Panc1 (cell line): Measurements from ENCODE around the gene RIPOR2. TPM values are rescaled to one million over a fixed set of nuclear protein-coding genes. Genes with fewer than 3 reads are reported as not detected.

Experiments used
- ATAC-seq: fragments of 200-7000 bp; cut with Tn5 transposase; 2 replicates; pipeline ENCODE4 v1.9.1; 2020; ENCODE audit warnings: mild to moderate bottlenecking, moderate library complexity
- BruUV-seq: library from RNA; stranded (reverse); fragments of 400-500 nt; replicated peaks from 2 replicates; lab custom pipeline; 2021; lab: Mats Ljungman, UMichigan
- CTCF ChIA-PET: fragments of 300-600 bp; sonication (Branson Sonifier 250); formaldehyde crosslinking; loops from one replicate; lab custom pipeline; 2022; ENCODE audit warnings: antibody characterized with exemption; lab: Charles Lee
- POLR2A ChIA-PET: fragments of 300-600 bp; sonication (Branson Sonifier 250); formaldehyde crosslinking; loops from one replicate; lab custom pipeline; 2022; ENCODE audit warnings: antibody characterized with exemption; lab: Charles Lee
- DNase-seq: peaks from one replicate; pipeline ENCODE4 v3.0.0-alpha.2; 2010; ENCODE audit warnings: low read depth, low spot score
- H3K27ac ChIP-seq: 2 replicates; pipeline ENCODE4 v1.5.1; 2011; ENCODE audit warnings: mild to moderate bottlenecking, low read length, inconsistent platforms
- H3K27me3 ChIP-seq: fragments of 200-500 bp; sonication (Bioruptor generic); 2 replicates; pipeline ENCODE4 v1.6.0; 2014; ENCODE audit warnings: low read length, inconsistent platforms; ENCODE audit not compliant: control insufficient read depth, insufficient read depth
- H3K36me3 ChIP-seq: fragments of 200-500 bp; sonication (Bioruptor generic); 2 replicates; pipeline ENCODE4 v1.5.1; 2014; ENCODE audit warnings: inconsistent platforms, mild to moderate bottlenecking, low read length, moderate library complexity; ENCODE audit not compliant: control insufficient read depth, insufficient read depth
- H3K4me1 ChIP-seq: 2 replicates; pipeline ENCODE4 v1.5.1; 2011; ENCODE audit warnings: inconsistent platforms, mild to moderate bottlenecking, low read length, moderate library complexity; ENCODE audit not compliant: control insufficient read depth, insufficient read depth
- H3K4me3 ChIP-seq, 2 experiments: 2 replicates each; pipeline ENCODE4 v1.5.1; 2011 to 2012; ENCODE audit warnings: low read depth in 2 of 2, low read length in 2 of 2, mild to moderate bottlenecking in 2 of 2, inconsistent platforms in 1 of 2, moderate library complexity in 1 of 2
- H3K9me3 ChIP-seq: fragments of 200-500 bp; sonication (Bioruptor generic); 2 replicates; pipeline ENCODE4 v1.5.1; 2014; ENCODE audit warnings: low read depth, mild to moderate bottlenecking, inconsistent platforms, low read length, moderate library complexity; ENCODE audit not compliant: control insufficient read depth, insufficient read depth
- POLR2AphosphoS5 ChIP-seq: IDR thresholded peaks from 2 replicates; pipeline ENCODE4 v1.6.1; 2012; ENCODE audit warnings: mild to moderate bottlenecking, low read depth, low read length, moderate library complexity
- SIN3A ChIP-seq: IDR thresholded peaks from 2 replicates; pipeline ENCODE4 v1.6.1; 2012; ENCODE audit warnings: low read depth, mild to moderate bottlenecking, low read length, moderate library complexity, borderline replicate concordance; ENCODE audit not compliant: insufficient read depth
- TCF7L2 ChIP-seq: IDR thresholded peaks from 2 replicates; pipeline ENCODE4 v1.6.1; 2011; ENCODE audit warnings: mild to moderate bottlenecking, low read depth, low read length, inconsistent platforms
- in situ Hi-C: cut with HindIII; loops from 2 replicates; pipeline ENCODE4 v1.10.0; 2016; ENCODE audit warnings: low sequenced_read_pairs, low pct_unique_long_range_greater_than_20kb
- intact Hi-C: fragments of 100-400 bp; cut with micrococcal nuclease; formaldehyde crosslinking; loops from one replicate; pipeline ENCODE4 v1.10.0; 2022; ENCODE audit not compliant: unreplicated experiment
- total RNA-seq: library from RNA; stranded (reverse); gene quantifications from one replicate; pipeline ENCODE4 v1.2.1, GENCODE V29; 2021; ENCODE audit not compliant: unreplicated experiment
- TF ChIP-seq, protein P1 (sequence below), 2 experiments: IDR thresholded peaks; 2 replicates each; pipeline ENCODE4 v1.6.1; 2011 to 2012; ENCODE audit warnings: low read depth in 2 of 2, control low read depth in 1 of 2, low read length in 1 of 2, mild to moderate bottlenecking in 1 of 2, moderate library complexity in 1 of 2; ENCODE audit not compliant: insufficient read depth in 1 of 2
- TF ChIP-seq, protein P2 (sequence below): fragments of 450-650 bp; IDR thresholded peaks from 2 replicates; pipeline ENCODE4 v1.5.1; 2017; ENCODE audit warnings: mild to moderate bottlenecking

RIPOR2 gene
- total RNA-seq, 1 experiment from 2014 or later, result 0.54 TPM

DNA sequence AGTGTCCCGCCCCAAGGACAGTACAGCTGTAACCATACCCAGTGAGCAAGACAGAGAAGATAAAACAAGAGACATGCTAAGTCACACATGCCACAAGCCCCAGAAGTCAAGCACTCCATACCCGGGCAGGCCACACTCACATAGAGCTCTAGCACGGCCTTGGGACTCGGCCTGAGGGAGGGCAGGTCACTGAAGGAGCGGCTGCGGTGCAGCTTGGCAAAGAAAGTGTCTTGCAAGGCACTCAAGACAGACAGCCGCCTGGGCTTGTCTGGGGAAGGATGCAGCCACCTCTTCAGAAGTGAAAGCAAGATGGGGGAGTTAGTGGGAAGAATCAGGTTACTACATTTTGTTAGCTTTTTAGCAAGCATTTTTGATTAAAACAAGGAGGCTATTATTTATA lies 88.4 kb downstream of the RIPOR2 start:
- TF ChIP-seq, protein P1, sequence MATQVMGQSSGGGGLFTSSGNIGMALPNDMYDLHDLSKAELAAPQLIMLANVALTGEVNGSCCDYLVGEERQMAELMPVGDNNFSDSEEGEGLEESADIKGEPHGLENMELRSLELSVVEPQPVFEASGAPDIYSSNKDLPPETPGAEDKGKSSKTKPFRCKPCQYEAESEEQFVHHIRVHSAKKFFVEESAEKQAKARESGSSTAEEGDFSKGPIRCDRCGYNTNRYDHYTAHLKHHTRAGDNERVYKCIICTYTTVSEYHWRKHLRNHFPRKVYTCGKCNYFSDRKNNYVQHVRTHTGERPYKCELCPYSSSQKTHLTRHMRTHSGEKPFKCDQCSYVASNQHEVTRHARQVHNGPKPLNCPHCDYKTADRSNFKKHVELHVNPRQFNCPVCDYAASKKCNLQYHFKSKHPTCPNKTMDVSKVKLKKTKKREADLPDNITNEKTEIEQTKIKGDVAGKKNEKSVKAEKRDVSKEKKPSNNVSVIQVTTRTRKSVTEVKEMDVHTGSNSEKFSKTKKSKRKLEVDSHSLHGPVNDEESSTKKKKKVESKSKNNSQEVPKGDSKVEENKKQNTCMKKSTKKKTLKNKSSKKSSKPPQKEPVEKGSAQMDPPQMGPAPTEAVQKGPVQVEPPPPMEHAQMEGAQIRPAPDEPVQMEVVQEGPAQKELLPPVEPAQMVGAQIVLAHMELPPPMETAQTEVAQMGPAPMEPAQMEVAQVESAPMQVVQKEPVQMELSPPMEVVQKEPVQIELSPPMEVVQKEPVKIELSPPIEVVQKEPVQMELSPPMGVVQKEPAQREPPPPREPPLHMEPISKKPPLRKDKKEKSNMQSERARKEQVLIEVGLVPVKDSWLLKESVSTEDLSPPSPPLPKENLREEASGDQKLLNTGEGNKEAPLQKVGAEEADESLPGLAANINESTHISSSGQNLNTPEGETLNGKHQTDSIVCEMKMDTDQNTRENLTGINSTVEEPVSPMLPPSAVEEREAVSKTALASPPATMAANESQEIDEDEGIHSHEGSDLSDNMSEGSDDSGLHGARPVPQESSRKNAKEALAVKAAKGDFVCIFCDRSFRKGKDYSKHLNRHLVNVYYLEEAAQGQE (IDR thresholded peaks at IDR 0.05; ENCODE audit: insufficient read depth in 1 of 2, low read depth in 2 of 2, low read length in 1 of 2), result no peak
- TF ChIP-seq POLR2AphosphoS5 (no peak), SIN3A (no peak), TCF7L2 (no peak)
- TF ChIP-seq, protein P2, sequence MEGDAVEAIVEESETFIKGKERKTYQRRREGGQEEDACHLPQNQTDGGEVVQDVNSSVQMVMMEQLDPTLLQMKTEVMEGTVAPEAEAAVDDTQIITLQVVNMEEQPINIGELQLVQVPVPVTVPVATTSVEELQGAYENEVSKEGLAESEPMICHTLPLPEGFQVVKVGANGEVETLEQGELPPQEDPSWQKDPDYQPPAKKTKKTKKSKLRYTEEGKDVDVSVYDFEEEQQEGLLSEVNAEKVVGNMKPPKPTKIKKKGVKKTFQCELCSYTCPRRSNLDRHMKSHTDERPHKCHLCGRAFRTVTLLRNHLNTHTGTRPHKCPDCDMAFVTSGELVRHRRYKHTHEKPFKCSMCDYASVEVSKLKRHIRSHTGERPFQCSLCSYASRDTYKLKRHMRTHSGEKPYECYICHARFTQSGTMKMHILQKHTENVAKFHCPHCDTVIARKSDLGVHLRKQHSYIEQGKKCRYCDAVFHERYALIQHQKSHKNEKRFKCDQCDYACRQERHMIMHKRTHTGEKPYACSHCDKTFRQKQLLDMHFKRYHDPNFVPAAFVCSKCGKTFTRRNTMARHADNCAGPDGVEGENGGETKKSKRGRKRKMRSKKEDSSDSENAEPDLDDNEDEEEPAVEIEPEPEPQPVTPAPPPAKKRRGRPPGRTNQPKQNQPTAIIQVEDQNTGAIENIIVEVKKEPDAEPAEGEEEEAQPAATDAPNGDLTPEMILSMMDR, result no peak
- no peak for DNase-seq

GRCh38 chr6:24845578-24845977 lies 90.2 kb downstream of the RIPOR2 start:
- DNase-seq, result no peak
- H3K9me3 ChIP-seq, result no peaks in the 10 kb centered on the region
- intact Hi-C loops, result no loop called here
- POLR2A ChIA-PET, result no interaction called here
- no peak overlapping the region for H3K4me3 ChIP-seq
- no TSS peak for BruUV-seq
- CTCF ChIA-PET, result no interaction called here
- H3K36me3 ChIP-seq, result no peaks in the 10 kb centered on the region
- ATAC-seq, result no peak
- H3K27me3 ChIP-seq, result peaks cover 14% of the 10 kb centered on the region
- TF ChIP-seq POLR2AphosphoS5, result no peak
- TF ChIP-seq TCF7L2, result no peak
- TF ChIP-seq, protein P1 (IDR thresholded peaks at IDR 0.05; ENCODE audit: insufficient read depth in 1 of 2, low read depth in 2 of 2, low read length in 1 of 2), result no peak
- TF ChIP-seq, protein P2, result no peak
- TF ChIP-seq SIN3A, result no peak
- in situ Hi-C loops, result no loop called here
- no peak overlapping the region for H3K27ac ChIP-seq
- H3K4me1 ChIP-seq, result no peaks in the 10 kb centered on the region

More for the DNA sequence above, 88.4 kb downstream of the RIPOR2 start:
- POLR2A ChIA-PET, result no interaction called here
- CTCF ChIA-PET, result no interaction called here
- H3K9me3 ChIP-seq, result no peaks in the 10 kb centered on the region
- no TSS peak for BruUV-seq
- no peak overlapping the region for H3K4me3 ChIP-seq
- no peaks in the 10 kb centered on the region for H3K4me1 ChIP-seq
- intact Hi-C loops (no loop called here), in situ Hi-C loops (no loop called here)
- peaks cover 6% of the 10 kb centered on the region; the same call in 1 of the 2 replicates for H3K27me3 ChIP-seq
- no peak overlapping the region for H3K27ac ChIP-seq
- no peak for ATAC-seq
- H3K36me3 ChIP-seq, result no peaks in the 10 kb centered on the region
